Smooth muscle cell (in vitro differentiated cells): Measurements from ENCODE around the gene TAF4B. TPM values are rescaled to one million over a fixed set of nuclear protein-coding genes. Genes with fewer than 3 reads are reported as not detected.
A peak's percentile ranks its signal among the peaks of the same experiment; 100 is the strongest.

ENCODE experiments used
- DNase-seq: peaks from one replicate; lab custom pipeline; 2025; ENCODE audit not compliant: unreplicated experiment; lab: John Stamatoyannopoulos, UW
- H2AFZ ChIP-seq: fragments of 200-600 bp; sonication (generic); 2 replicates; pipeline ENCODE4 v1.6.0; 2016; ENCODE audit warnings: antibody characterized with exemption, low read depth, mild to moderate bottlenecking
- H3F3A ChIP-seq: fragments of 200-600 bp; sonication (generic); 2 replicates; pipeline ENCODE4 v1.6.0; 2017; ENCODE audit warnings: antibody characterized with exemption, low read depth
- H3K27ac ChIP-seq: fragments of 200-600 bp; sonication (generic); 2 replicates; pipeline ENCODE4 v1.5.1; 2016; ENCODE audit warnings: low read depth, mild to moderate bottlenecking
- H3K27me3 ChIP-seq: fragments of 200-600 bp; sonication (generic); 2 replicates; pipeline ENCODE4 v1.6.1; 2016; ENCODE audit warnings: low read depth, mild to moderate bottlenecking
- H3K36me3 ChIP-seq: fragments of 200-600 bp; sonication (generic); 2 replicates; pipeline ENCODE4 v1.5.1; 2016; ENCODE audit warnings: low read depth
- H3K4me1 ChIP-seq: fragments of 200-600 bp; sonication (generic); 2 replicates; pipeline ENCODE4 v1.5.1; 2016; ENCODE audit warnings: low read depth
- H3K4me2 ChIP-seq: fragments of 200-600 bp; sonication (generic); 2 replicates; pipeline ENCODE4 v1.6.0; 2016; ENCODE audit warnings: mild to moderate bottlenecking
- H3K4me3 ChIP-seq: fragments of 200-600 bp; sonication (generic); 2 replicates; pipeline ENCODE4 v1.5.1; 2016; ENCODE audit warnings: mild to moderate bottlenecking
- H3K79me2 ChIP-seq: fragments of 200-600 bp; sonication (generic); 2 replicates; pipeline ENCODE4 v1.6.0; 2016; ENCODE audit warnings: low read depth, mild to moderate bottlenecking
- H3K9ac ChIP-seq: fragments of 200-600 bp; sonication (generic); 2 replicates; pipeline ENCODE4 v1.6.0; 2016; ENCODE audit warnings: low read depth
- H3K9me3 ChIP-seq: fragments of 200-600 bp; sonication (generic); replicated peaks from 2 replicates; pipeline ENCODE4 v1.5.1; 2016; ENCODE audit warnings: low read depth
- H4K20me1 ChIP-seq: fragments of 200-600 bp; sonication (generic); 2 replicates; pipeline ENCODE4 v1.6.0; 2016; ENCODE audit warnings: low read depth
- WGBS: methylation state at CpG from one replicate; pipeline ENCODE4 v1.1.7; 2016; ENCODE audit warnings: low lambda C conversion rate; 5-methylcytosine and 5-hydroxymethylcytosine counted together
- polyA plus RNA-seq: library from polyadenylated mRNA; unstranded; fragments of >200 nt; fragmentation: Nextera tagmentation; extraction: Ambion mirVana; gene quantifications from 2 replicates; pipeline ENCODE4 v1.2.1, GENCODE V29; 2016
- total RNA-seq: library from RNA; depleted of rRNA; stranded (reverse); fragments of >200 nt; gene quantifications from 2 replicates; pipeline ENCODE4 v1.2.3, GENCODE V29; 2014
- TF ChIP-seq, protein P1 (sequence below): fragments of 200-600 bp; sonication (generic); IDR thresholded peaks from 2 replicates; pipeline ENCODE4 v1.5.1; 2017; ENCODE audit warnings: borderline replicate concordance, mild to moderate bottlenecking, antibody characterized with exemption; ENCODE audit not compliant: insufficient read depth, poor library complexity, severe bottlenecking

The TAF4B gene
- total and polyA plus RNA-seq, 2 experiments from 2014 or later = 1.6 to 2.7 TPM

- no peaks in the 10 kb centered on the region for H3K9me3 ChIP-seq
- H3K27ac ChIP-seq = no peak overlapping the region
- no peaks in the 10 kb centered on the region for H3K4me1 ChIP-seq
- no peaks in the 10 kb centered on the region for H3K79me2 ChIP-seq
- H3K4me3 ChIP-seq = no peak overlapping the region
- no peaks in the 10 kb centered on the region for H3F3A ChIP-seq
- H3K27me3 ChIP-seq = no peaks in the 10 kb centered on the region
- H3K36me3 ChIP-seq = no peaks in the 10 kb centered on the region
- no peaks in the 10 kb centered on the region for H4K20me1 ChIP-seq
- no peak overlapping the region for H2AFZ ChIP-seq
- DNase-seq = no peak
- H3K4me2 ChIP-seq = no peak overlapping the region
- H3K9ac ChIP-seq = no peak overlapping the region
- TF ChIP-seq, protein P1, sequence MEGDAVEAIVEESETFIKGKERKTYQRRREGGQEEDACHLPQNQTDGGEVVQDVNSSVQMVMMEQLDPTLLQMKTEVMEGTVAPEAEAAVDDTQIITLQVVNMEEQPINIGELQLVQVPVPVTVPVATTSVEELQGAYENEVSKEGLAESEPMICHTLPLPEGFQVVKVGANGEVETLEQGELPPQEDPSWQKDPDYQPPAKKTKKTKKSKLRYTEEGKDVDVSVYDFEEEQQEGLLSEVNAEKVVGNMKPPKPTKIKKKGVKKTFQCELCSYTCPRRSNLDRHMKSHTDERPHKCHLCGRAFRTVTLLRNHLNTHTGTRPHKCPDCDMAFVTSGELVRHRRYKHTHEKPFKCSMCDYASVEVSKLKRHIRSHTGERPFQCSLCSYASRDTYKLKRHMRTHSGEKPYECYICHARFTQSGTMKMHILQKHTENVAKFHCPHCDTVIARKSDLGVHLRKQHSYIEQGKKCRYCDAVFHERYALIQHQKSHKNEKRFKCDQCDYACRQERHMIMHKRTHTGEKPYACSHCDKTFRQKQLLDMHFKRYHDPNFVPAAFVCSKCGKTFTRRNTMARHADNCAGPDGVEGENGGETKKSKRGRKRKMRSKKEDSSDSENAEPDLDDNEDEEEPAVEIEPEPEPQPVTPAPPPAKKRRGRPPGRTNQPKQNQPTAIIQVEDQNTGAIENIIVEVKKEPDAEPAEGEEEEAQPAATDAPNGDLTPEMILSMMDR = no peak
- 92% methylated on average over 7 of the region's 7 CpGs for WGBS
Measured at GRCh38 chr18:26215247-26215970, 10.8 kb upstream of the TAF4B start.

- no peaks in the 10 kb centered on the region for H3K36me3 ChIP-seq
- H3K4me3 ChIP-seq = no peak overlapping the region
- no peaks in the 10 kb centered on the region for H3K79me2 ChIP-seq
- H3K4me2 ChIP-seq = peak overlapping the region; percentile 97
- TF ChIP-seq, protein P1 = no peak
- no peak for DNase-seq
- no peak overlapping the region for H3K27ac ChIP-seq
- no peaks in the 10 kb centered on the region for H3K9me3 ChIP-seq
- H2AFZ ChIP-seq = peak overlapping the region; percentile 86
- no peaks in the 10 kb centered on the region for H3F3A ChIP-seq
- peaks cover 7% of the 10 kb centered on the region for H3K4me1 ChIP-seq
- 83% methylated on average over 7 of the region's 7 CpGs for WGBS
- no peaks in the 10 kb centered on the region for H4K20me1 ChIP-seq
- H3K27me3 ChIP-seq = no peaks in the 10 kb centered on the region
- no peak overlapping the region for H3K9ac ChIP-seq
Measured at GRCh38 chr18:26225022-26225693, 1.1 kb upstream of the TAF4B start.

DNA sequence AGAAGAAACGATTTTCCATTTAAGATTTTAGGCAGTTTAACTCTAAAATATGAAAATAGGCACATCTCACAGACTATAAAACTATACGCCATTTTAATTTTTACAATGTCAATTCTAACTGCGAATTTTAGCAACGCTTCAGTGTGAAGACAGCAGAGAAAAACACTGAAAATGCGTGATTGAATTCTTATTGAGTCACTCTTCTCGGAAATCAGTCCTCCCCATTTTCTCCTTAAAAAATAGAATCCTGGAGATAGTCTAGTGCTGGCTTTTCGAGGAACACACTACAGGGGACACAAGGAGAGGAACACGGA is 373 bp upstream of the TAF4B start:
- Histone ChIP-seq H3F3A (no peaks in the 10 kb centered on the region), H3K27ac (peak overlapping the region; percentile 15), H3K9me3 (no peaks in the 10 kb centered on the region), H2AFZ (peak overlapping the region; percentile 86), H4K20me1 (no peaks in the 10 kb centered on the region), H3K79me2 (no peaks in the 10 kb centered on the region), H3K4me3 (peak overlapping the region; percentile 85), H3K27me3 (no peaks in the 10 kb centered on the region), H3K9ac (peak overlapping the region; percentile 46), H3K4me2 (peak overlapping the region; percentile 97), H3K36me3 (no peaks in the 10 kb centered on the region), H3K4me1 (peaks cover 7% of the 10 kb centered on the region)
- TF ChIP-seq, protein P1 = no peak
- WGBS = 30% methylated on average over 8 of the region's 8 CpGs
- no peak for DNase-seq
